Activated CD4-positive, alpha-beta T cell treated with anti-CD3 and anti-CD28 coated beads for 36 hours (primary cell): ENCODE data around the gene MACROD2. TPM values are rescaled to one million over a fixed set of nuclear protein-coding genes. Genes with fewer than 3 reads are reported as not detected.

ENCODE experiments used
- ATAC-seq: fragments of 200-7000 bp; cut with Tn5 transposase; one replicate; pipeline ENCODE4 v1.10.0; 2021; ENCODE audit warnings: mild to moderate bottlenecking, moderate library complexity
- CTCF ChIA-PET: fragments of 350-600 bp; sonication (Branson Sonifier 250); formaldehyde crosslinking; loops from one replicate; lab custom pipeline; 2021; ENCODE audit warnings: antibody characterized with exemption; lab: Charles Lee
- POLR2A ChIA-PET: fragments of 350-600 bp; sonication (Branson Sonifier 250); formaldehyde crosslinking; loops from one replicate; lab custom pipeline; 2021; ENCODE audit warnings: antibody characterized with exemption, inconsistent platforms; lab: Charles Lee
- DNase-seq: peaks from one replicate; pipeline ENCODE4 v3.0.0-alpha.2; 2020
- H3K27ac Mint-ChIP-seq: one replicate; pipeline ENCODE4 v1.8.0; 2021; ENCODE audit warnings: mixed read lengths
- H3K27me3 Mint-ChIP-seq: one replicate; pipeline ENCODE4 v1.8.0; 2021; ENCODE audit warnings: mixed read lengths
- H3K36me3 Mint-ChIP-seq: one replicate; pipeline ENCODE4 v1.8.0; 2021; ENCODE audit warnings: low read depth, mixed read lengths
- H3K4me1 Mint-ChIP-seq: one replicate; pipeline ENCODE4 v1.8.0; 2021; ENCODE audit warnings: mixed read lengths
- H3K4me3 Mint-ChIP-seq: one replicate; pipeline ENCODE4 v1.8.0; 2021; ENCODE audit warnings: mild to moderate bottlenecking, moderate library complexity, mixed read lengths
- H3K9me3 Mint-ChIP-seq: one replicate; pipeline ENCODE4 v1.8.0; 2021; ENCODE audit warnings: low read depth, mixed read lengths
- intact Hi-C, 2 experiments: fragments of 100-400 bp; cut with DNase I in 1 of 2; cut with micrococcal nuclease in 1 of 2; formaldehyde crosslinking; loops; one replicate each; pipeline versions ENCODE4 v1.14.2 to v1.15.1; 2022 to 2024; cut with DNase I, micrococcal nuclease
- total RNA-seq, 2 experiments: library from RNA; stranded (reverse); gene quantifications; one replicate each; pipeline ENCODE4 v1.2.3, GENCODE V29; 2021

Gene MACROD2
- total RNA-seq, 2 experiments from 2014 or later = not detected

DNA sequence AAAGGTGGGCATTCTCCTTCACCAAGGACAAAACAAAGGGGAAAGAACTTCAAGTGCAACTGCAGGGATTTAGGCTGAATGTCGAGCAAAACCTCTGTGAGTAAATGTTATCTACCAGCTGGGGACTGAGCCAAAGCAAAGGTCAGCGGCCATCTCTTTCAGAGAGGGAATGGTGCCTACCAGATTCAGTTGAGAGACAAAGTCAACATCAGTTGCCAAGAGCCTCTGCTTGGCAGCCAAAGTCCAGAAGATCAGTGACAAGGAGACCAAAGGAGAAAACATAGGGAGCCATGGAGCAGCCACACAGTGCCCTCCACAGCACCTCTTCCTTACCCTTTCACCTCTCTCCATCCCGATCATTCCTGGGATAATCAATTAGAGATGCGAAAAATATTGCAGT is 2105.5 kb downstream of the MACROD2 start:
- H3K9me3 Mint-ChIP-seq = peaks cover 2% of the 10 kb centered on the region
- intact Hi-C loops = no loop called here
- ATAC-seq = no peak
- ChIA-PET CTCF (no interaction called here), POLR2A (no interaction called here)
- H3K27ac Mint-ChIP-seq = no peak overlapping the region
- DNase-seq = no peak
- no peaks in the 10 kb centered on the region for H3K36me3 Mint-ChIP-seq
- no peaks in the 10 kb centered on the region for H3K4me1 Mint-ChIP-seq
- no peaks in the 10 kb centered on the region for H3K27me3 Mint-ChIP-seq
- no peak overlapping the region for H3K4me3 Mint-ChIP-seq

Other genes starting within 250 kb of the MACROD2 start
- gene ESF1, start 210.6 kb upstream of the MACROD2 start, total RNA-seq = 10 to 100 TPM; 22.0 to 23.1 TPM
- gene NDUFAF5, start 210.5 kb upstream of the MACROD2 start, total RNA-seq = 10 to 100 TPM; 22.0 to 24.3 TPM
- gene SEL1L2, start 4.9 kb upstream of the MACROD2 start, total RNA-seq = not detected